GM12878 (cell line): ENCODE data around the gene SLC46A2. TPM values are rescaled to one million over a fixed set of nuclear protein-coding genes. Genes with fewer than 3 reads are reported as not detected.

Experiments
- ATAC-seq: fragments of 200-7000 bp; cut with Tn5 transposase; 3 replicates; pipeline ENCODE4 v1.9.1; 2020; ENCODE audit warnings: mild to moderate bottlenecking, moderate library complexity
- BruUV-seq: library from RNA; stranded (reverse); fragments of 400-500 nt; replicated peaks from 2 replicates; lab custom pipeline; 2021; lab: Mats Ljungman, UMichigan
- CTCF ChIA-PET: fragments of 300-600 bp; sonication (Branson Sonifier 250); formaldehyde crosslinking; extraction: SDS; loops from one replicate; lab custom pipeline; 2021; ENCODE audit warnings: inconsistent platforms; lab: Yijun Ruan, JAX
- POLR2A ChIA-PET: fragments of 350-600 bp; formaldehyde crosslinking; extraction: SDS; loops from one replicate; lab custom pipeline; 2021; ENCODE audit warnings: inconsistent platforms; lab: Charles Lee
- RAD21 ChIA-PET: fragments of 300-600 bp; sonication (Branson Sonifier 250); formaldehyde crosslinking; loops from one replicate; lab custom pipeline; 2023; ENCODE audit warnings: antibody characterized with exemption; ENCODE audit not compliant: unreplicated experiment; lab: Charles Lee
- SMC1A ChIA-PET: fragments of 300-600 bp; sonication (Branson Sonifier 250); formaldehyde crosslinking; loops from one replicate; lab custom pipeline; 2023; ENCODE audit not compliant: unreplicated experiment, uncharacterized antibody; lab: Charles Lee
- DNase-seq: peaks from one replicate; pipeline ENCODE4 v3.0.0-alpha.2; 2011; ENCODE audit warnings: low read depth, low spot score
- FAIRE-seq: peaks from 3 replicates; lab custom pipeline; 2011; peaks lifted over from hg19 to GRCh38; lab: Jason Lieb, UNC
- H2AFZ ChIP-seq: 2 replicates; pipeline ENCODE4 v1.6.0; 2011; ENCODE audit warnings: low read depth, low read length, control low read depth; ENCODE audit not compliant: control insufficient read depth
- H3K27ac ChIP-seq: 2 replicates; pipeline ENCODE4 v1.5.1; 2011; ENCODE audit warnings: control low read depth; ENCODE audit not compliant: control insufficient read depth, insufficient read depth
- H3K27me3 ChIP-seq, 2 experiments: replicated peaks in 1 of 2; 2 replicates each; pipeline versions ENCODE4 v1.6.0 to v1.6.1; 2011; ENCODE audit warnings: low read length in 1 of 2; ENCODE audit not compliant: control insufficient read depth in 2 of 2, insufficient read depth in 2 of 2
- H3K36me3 ChIP-seq, 2 experiments: 2 replicates each; pipeline ENCODE4 v1.5.1; 2011; ENCODE audit warnings: low read length in 1 of 2; ENCODE audit not compliant: control insufficient read depth in 2 of 2, insufficient read depth in 2 of 2
- H3K4me1 ChIP-seq: 2 replicates; pipeline ENCODE4 v1.6.1; 2011; ENCODE audit warnings: mild to moderate bottlenecking, low read length, moderate library complexity, mixed read lengths; ENCODE audit not compliant: control insufficient read depth, insufficient read depth
- H3K4me2 ChIP-seq: 2 replicates; pipeline ENCODE4 v1.6.0; 2011; ENCODE audit warnings: control low read depth; ENCODE audit not compliant: control insufficient read depth, insufficient read depth
- H3K4me3 ChIP-seq: fragments of 200-600 bp; sonication (generic); 2 replicates; pipeline ENCODE4 v1.5.1; 2016
- H3K79me2 ChIP-seq: 2 replicates; pipeline ENCODE4 v1.6.0; 2011; ENCODE audit warnings: low read length; ENCODE audit not compliant: control insufficient read depth, insufficient read depth
- H3K9ac ChIP-seq: 2 replicates; pipeline ENCODE4 v1.8.0; 2011; ENCODE audit warnings: low read length, control low read depth, mixed read lengths; ENCODE audit not compliant: control insufficient read depth, insufficient read depth
- H3K9me3 ChIP-seq: replicated peaks from 3 replicates; pipeline ENCODE4 v1.5.1; 2011; ENCODE audit warnings: mild to moderate bottlenecking, low read length; ENCODE audit not compliant: control insufficient read depth, insufficient read depth
- H4K20me1 ChIP-seq: 2 replicates; pipeline ENCODE4 v1.6.0; 2011; ENCODE audit not compliant: control insufficient read depth, insufficient read depth
- EED ChIP-seq: sonication (generic); IDR thresholded peaks from 2 replicates; pipeline ENCODE4 v1.6.1; 2016; ENCODE audit warnings: antibody characterized with exemption, low read depth
- FOXM1 ChIP-seq: IDR thresholded peaks from 2 replicates; pipeline ENCODE4 v1.6.1; 2012; ENCODE audit warnings: low read depth, mild to moderate bottlenecking, inconsistent platforms, low read length, moderate library complexity
- MXI1 ChIP-seq: fragments of 150-350 bp; IDR thresholded peaks from 2 replicates; pipeline ENCODE4 v1.6.1; 2011; ENCODE audit warnings: low read depth, mild to moderate bottlenecking, inconsistent platforms, low read length, improper control_type of control experiment
- SMARCA5 ChIP-seq: fragments of 450-650 bp; IDR thresholded peaks from 2 replicates; pipeline ENCODE4 v1.6.1; 2017; ENCODE audit warnings: mild to moderate bottlenecking
- WGBS: methylation state at CpG from one replicate; pipeline ENCODE4 v1.1.6; 2016; ENCODE audit warnings: low lambda C conversion rate; ENCODE audit not compliant: insufficient replicate concordance, insufficient coverage; ENCODE audit errors: missing lambda C conversion rate; 5-methylcytosine and 5-hydroxymethylcytosine counted together
- in situ Hi-C: fragments of 300-500 bp; cut with MboI; formaldehyde crosslinking; loops from 9 replicates; pipeline ENCODE4 v1.14.3; 2018; ENCODE audit warnings: mixed read lengths
- intact Hi-C: fragments of 100-400 bp; cut with micrococcal nuclease; formaldehyde crosslinking; loops from one replicate; pipeline ENCODE4 v1.14.2; 2022; ENCODE audit not compliant: unreplicated experiment
- polyA plus RNA-seq, 11 experiments: library from polyadenylated mRNA; depleted of rRNA in 4 of 11; unstranded in 6 of 11; stranded (reverse) in 5 of 11; fragments of >200 nt; fragmentation: Nextera tagmentation in 4 of 11; fragmentation: Illumina TruSeq in 1 of 11; extraction: Ambion mirVana in 4 of 11; extraction: Trizol in 1 of 11; gene quantifications; 1 replicate in 1 of 11; 2 replicates in 10 of 11; pipeline versions ENCODE4 v1.2.1 to v1.2.3, GENCODE V29; 2011 to 2016; ENCODE audit warnings: inconsistent platforms in 2 of 11, missing spikeins in 2 of 11, low read depth in 1 of 11
- total RNA-seq, 4 experiments: library from RNA; depleted of rRNA in 3 of 4; stranded (reverse); fragments of >200 nt in 3 of 4; fragmentation: Illumina TruSeq in 1 of 4; extraction: Trizol in 1 of 4; gene quantifications; 2 replicates each; pipeline versions ENCODE4 v1.2.1 to v1.2.3, GENCODE V29; 2013 to 2021
- TF ChIP-seq, protein P1 (sequence below): fragments of 450-650 bp; IDR thresholded peaks from 2 replicates; pipeline ENCODE4 v1.6.1; 2016; ENCODE audit warnings: mild to moderate bottlenecking, moderate library complexity, borderline replicate concordance
- TF ChIP-seq, protein P2 (sequence below): fragments of 450-650 bp; IDR thresholded peaks from 2 replicates; pipeline ENCODE4 v1.6.1; 2018; ENCODE audit warnings: mild to moderate bottlenecking, low read depth, moderate library complexity; ENCODE audit not compliant: partially characterized antibody
- TF ChIP-seq, protein P3 (sequence below): IDR thresholded peaks from 2 replicates; pipeline ENCODE4 v1.6.1; 2011; ENCODE audit warnings: mild to moderate bottlenecking, low read depth, low read length, moderate library complexity; ENCODE audit not compliant: insufficient replicate concordance

SLC46A2 gene
- total and polyA plus RNA-seq, 10 of the 15 experiments (the other 5 are each of a cell fraction or from before 2014, with no cell fraction given): not detected

DNA sequence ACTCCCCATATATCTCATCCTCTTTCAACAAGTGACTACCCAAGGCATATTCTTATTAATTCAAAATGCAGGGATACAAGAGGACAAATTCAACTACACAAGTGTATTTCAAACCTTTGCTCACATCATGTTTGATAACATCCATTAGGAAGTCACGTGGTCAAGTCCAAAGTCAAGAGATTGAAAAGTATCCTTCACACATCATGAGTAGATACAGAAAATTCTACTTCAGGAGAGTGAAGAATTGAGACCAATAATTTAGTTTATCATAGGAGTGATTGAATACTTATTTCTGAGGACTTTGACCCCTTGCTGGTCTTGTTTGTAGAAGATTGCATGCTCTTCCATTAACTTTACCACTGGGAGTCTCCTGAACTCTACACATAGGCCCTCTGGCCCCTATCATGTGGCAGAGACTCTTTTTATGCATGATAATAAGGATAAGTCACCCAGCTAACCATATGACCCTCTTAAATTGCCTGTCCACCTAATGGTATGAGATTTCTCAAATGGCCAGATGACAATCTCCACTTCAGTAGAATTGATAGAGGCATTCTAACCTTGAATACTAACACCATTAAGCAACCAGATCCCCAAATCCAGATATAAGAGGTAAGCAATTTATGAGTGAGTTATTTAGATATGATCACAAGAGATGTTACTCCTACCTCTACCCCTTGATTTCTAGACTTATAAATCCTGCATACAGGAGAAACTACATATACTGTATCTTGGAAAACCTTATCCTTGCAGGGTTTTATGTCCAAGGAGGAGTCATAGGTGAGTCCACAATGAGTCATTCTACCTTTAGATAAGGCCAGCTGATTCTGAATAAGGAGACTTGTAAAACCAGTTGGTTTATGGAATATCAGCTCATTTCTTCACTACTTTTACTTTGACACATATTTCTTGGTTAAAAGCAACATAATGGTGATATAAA, 26.6 kb upstream of the SLC46A2 start:
- Histone ChIP-seq H3K4me2 (no peak overlapping the region), H3K27ac (no peak overlapping the region), H3K4me3 (no peak overlapping the region), H4K20me1 (no peaks in the 10 kb centered on the region), H3K36me3 (no peaks in the 10 kb centered on the region), H2AFZ (no peak overlapping the region), H3K4me1 (no peaks in the 10 kb centered on the region), H3K27me3 (no peaks in the 10 kb centered on the region; a peak in 1 of 4 replicates), H3K9ac (no peak overlapping the region), H3K9me3 (no peaks in the 10 kb centered on the region), H3K79me2 (no peaks in the 10 kb centered on the region)
- ATAC-seq (no peak), DNase-seq (no peak), FAIRE-seq (no peak)
- 0% methylated on average over 1 of the region's 1 CpG for WGBS
- in situ Hi-C loops (no loop called here), intact Hi-C loops (no loop called here)
- no TSS peak for BruUV-seq
- CTCF ChIA-PET: interaction anchor here (2.0 to 2.4 kb wide), 2 partner anchors 14 to 195 kb away, joined by 5 to 9 read pairs; no protein-coding TSS in a partner anchor
- SMC1A ChIA-PET: no interaction called here
- RAD21 ChIA-PET: no interaction called here
- POLR2A ChIA-PET: no interaction called here
- TF ChIP-seq SMARCA5 (no peak), MXI1 (no peak), EED (no peak), FOXM1 (no peak)
- TF ChIP-seq, protein P1, sequence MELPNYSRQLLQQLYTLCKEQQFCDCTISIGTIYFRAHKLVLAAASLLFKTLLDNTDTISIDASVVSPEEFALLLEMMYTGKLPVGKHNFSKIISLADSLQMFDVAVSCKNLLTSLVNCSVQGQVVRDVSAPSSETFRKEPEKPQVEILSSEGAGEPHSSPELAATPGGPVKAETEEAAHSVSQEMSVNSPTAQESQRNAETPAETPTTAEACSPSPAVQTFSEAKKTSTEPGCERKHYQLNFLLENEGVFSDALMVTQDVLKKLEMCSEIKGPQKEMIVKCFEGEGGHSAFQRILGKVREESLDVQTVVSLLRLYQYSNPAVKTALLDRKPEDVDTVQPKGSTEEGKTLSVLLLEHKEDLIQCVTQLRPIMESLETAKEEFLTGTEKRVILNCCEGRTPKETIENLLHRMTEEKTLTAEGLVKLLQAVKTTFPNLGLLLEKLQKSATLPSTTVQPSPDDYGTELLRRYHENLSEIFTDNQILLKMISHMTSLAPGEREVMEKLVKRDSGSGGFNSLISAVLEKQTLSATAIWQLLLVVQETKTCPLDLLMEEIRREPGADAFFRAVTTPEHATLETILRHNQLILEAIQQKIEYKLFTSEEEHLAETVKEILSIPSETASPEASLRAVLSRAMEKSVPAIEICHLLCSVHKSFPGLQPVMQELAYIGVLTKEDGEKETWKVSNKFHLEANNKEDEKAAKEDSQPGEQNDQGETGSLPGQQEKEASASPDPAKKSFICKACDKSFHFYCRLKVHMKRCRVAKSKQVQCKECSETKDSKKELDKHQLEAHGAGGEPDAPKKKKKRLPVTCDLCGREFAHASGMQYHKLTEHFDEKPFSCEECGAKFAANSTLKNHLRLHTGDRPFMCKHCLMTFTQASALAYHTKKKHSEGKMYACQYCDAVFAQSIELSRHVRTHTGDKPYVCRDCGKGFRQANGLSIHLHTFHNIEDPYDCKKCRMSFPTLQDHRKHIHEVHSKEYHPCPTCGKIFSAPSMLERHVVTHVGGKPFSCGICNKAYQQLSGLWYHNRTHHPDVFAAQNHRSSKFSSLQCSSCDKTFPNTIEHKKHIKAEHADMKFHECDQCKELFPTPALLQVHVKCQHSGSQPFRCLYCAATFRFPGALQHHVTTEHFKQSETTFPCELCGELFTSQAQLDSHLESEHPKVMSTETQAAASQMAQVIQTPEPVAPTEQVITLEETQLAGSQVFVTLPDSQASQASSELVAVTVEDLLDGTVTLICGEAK: no peak
- TF ChIP-seq, protein P2, sequence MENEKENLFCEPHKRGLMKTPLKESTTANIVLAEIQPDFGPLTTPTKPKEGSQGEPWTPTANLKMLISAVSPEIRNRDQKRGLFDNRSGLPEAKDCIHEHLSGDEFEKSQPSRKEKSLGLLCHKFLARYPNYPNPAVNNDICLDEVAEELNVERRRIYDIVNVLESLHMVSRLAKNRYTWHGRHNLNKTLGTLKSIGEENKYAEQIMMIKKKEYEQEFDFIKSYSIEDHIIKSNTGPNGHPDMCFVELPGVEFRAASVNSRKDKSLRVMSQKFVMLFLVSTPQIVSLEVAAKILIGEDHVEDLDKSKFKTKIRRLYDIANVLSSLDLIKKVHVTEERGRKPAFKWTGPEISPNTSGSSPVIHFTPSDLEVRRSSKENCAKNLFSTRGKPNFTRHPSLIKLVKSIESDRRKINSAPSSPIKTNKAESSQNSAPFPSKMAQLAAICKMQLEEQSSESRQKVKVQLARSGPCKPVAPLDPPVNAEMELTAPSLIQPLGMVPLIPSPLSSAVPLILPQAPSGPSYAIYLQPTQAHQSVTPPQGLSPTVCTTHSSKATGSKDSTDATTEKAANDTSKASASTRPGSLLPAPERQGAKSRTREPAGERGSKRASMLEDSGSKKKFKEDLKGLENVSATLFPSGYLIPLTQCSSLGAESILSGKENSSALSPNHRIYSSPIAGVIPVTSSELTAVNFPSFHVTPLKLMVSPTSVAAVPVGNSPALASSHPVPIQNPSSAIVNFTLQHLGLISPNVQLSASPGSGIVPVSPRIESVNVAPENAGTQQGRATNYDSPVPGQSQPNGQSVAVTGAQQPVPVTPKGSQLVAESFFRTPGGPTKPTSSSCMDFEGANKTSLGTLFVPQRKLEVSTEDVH: no peak
- TF ChIP-seq, protein P3, sequence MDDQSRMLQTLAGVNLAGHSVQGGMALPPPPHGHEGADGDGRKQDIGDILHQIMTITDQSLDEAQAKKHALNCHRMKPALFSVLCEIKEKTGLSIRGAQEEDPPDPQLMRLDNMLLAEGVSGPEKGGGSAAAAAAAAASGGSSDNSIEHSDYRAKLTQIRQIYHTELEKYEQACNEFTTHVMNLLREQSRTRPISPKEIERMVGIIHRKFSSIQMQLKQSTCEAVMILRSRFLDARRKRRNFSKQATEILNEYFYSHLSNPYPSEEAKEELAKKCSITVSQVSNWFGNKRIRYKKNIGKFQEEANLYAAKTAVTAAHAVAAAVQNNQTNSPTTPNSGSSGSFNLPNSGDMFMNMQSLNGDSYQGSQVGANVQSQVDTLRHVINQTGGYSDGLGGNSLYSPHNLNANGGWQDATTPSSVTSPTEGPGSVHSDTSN: no peak
